HG03378 (cell line): ENCODE measurements around the gene RNF13.
"Not testable (repeated sequence)": the region's sequence is repeated elsewhere in the genome, so short reads cannot be mapped to it uniquely, and the experiment has no call there.

Experiments
- ATAC-seq: cut with Tn5 transposase; IDR thresholded peaks from one replicate; pipeline ENCODE4 v1.9.1; 2021; ENCODE audit warnings: mild to moderate bottlenecking, moderate library complexity; ENCODE audit not compliant: unreplicated experiment

The RNF13 gene

DNA sequence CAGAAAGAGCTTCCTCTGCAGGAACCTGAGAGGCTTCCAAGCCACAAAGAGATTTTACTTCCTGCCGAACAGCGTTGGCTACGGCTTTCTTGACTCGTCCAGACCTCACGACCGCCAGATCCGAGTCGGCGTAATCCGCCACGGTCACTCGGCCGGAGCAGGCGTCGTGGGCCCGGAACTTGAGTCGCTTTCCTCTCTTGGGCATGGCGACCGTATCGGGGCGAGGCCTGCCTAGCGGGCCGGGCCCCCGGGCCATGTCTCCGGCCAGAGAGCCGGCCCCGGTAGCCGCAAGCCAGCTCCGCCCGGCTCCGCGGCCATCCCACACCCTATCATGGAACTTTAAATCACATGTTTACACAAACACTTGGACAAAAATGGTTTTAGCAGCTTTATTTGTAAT is 170.0 kb downstream of the RNF13 start:
- ATAC-seq = not testable (repeated sequence)

DNA sequence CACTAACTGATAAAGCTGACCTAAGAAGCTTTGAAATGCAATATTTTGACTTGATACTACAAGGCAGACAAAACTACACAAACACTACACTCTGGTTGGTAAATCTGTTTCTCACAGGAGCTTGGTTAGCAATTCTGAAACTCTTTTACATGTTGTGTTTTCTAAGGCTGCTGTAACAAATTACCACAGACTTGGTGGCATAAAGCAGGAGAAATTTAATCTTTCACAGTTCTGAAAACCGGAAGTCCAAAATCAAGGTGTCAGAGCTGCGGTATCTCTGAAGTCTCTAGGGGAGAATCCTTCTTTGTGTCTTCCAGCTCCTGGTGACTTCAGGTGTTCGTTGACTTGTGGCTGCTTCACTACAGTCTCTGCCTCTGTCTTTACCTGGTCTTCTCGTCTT is 170.6 kb downstream of the RNF13 start:
- ATAC-seq = no peak

DNA sequence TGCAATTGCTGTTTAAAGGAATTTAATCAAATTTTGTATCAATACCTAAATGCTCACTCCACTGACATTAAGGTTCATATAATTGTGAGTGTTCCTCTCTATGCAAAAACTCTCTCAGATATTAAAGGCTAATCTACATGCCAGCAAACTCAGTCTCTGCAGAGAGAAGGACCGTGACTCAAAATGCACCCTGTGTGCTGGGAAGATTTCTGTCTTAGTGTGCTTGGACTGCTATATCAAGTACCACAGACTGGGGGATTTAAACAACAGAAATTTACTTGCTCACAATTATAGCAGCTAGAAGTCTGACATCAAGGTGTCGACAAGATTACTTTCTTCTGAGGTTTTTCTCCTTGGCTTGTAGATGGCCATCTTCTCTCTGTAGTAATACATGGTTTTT is 176.3 kb downstream of the RNF13 start:
- no peak for ATAC-seq

DNA sequence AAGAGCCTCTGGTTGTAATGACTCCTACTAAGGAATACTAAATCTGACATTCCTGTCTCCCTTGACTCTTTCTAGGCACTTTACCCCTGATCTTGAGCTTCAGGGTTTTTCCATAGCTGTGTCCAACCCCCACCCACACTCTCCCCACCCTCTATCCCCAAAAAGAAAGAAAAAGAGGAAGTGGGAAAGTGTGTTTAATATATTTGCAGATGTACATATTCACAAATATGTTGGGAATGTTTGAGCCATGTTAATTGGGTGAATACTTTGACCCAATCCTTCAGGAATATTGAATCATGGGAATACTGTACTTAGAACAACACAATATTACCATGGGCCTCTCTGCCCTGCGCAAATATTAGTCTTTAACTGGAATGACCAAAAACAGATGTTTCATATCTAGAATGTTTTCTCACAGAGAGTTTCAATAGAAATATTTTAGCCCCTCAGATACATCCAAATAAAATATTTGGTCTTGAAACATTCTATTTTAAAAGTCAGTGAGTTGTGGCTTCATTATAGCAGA is 177.5 kb downstream of the RNF13 start:
- ATAC-seq = no peak

DNA sequence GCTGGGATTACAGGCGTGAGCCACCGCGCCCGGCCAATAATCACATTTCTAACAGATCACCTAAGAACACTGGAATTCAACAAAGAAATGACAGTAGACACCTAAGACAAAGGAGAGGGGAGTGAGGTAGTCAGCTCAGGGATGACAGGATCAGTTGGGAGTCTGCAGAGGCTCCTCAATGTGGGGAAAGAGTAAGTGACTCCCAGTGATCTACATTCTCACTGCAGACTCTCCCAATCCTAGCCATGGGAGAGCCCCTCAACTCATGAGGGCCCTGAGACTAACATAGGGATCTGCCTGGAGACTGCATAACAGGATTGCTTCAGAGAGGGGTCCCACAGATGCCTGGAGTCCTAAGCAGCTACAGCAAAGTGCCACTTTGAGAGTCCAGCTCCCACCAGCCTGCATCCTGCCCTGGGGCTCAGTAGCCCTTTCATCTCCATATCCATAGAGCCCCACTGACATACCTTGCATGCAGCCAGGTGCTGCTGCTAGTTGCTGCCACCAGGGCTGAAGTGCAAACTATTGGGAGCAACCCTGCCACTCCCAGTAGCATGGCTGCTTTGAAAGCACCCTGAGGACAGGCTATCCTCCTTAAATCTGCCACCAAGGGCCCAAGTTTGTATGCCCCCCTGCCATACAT is 179.5 kb downstream of the RNF13 start:
- no peak for ATAC-seq

DNA sequence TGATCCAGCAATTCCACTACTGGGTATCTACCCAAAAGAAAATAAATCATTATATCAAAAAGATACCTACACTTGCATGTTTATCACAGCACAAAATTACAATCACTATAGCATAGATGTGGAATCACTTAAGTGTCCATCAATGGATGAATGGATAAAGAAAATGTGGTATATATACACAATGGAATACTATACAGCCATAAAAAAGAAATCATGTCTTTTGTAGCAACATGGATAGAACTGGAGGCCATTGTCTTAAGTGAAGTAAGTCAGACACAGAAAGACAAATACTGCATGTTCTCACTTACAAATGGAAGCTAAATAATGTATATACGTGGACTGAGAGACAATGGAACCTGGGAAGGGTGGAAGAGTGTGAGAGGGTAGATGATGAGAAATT is 185.9 kb downstream of the RNF13 start:
- ATAC-seq = no peak

DNA sequence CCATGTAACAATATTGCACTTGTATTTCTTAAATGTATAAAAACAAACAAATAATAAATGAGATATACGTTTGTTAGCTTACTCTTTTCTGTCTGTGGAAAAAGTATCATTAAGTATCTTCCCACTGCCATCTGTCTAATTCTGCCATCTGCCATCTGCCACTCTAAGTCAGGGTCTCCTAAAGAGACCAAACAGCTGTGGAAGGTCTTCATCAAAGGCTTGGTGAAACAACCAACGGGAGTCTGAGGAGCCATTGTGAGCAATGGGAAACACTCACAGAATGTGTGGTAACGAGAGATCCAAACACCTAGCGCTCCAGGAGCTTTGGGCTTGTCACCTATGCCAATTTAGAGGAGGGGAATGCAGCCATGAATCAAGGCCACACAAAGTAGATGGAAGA is 186.4 kb downstream of the RNF13 start:
- no peak for ATAC-seq

DNA sequence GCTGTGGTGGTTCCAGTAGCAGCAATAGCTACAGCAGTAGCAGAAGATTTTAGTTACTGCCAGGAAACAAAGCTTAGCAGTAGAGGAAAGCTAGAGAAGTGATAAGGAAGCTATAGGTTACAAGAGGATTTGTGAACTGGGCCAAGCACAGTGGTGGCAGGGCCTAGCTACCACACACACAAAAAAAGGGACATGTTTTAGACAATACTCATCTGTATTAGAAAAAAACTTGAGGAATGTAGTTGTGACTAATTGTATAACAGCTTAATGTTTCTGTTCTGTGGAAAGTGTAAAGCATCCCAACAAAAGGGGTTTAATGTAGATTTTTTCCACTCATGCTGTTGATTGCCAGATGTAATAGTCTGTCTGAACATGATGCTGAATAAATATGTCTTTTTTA is 187.6 kb downstream of the RNF13 start:
- ATAC-seq = no peak

DNA sequence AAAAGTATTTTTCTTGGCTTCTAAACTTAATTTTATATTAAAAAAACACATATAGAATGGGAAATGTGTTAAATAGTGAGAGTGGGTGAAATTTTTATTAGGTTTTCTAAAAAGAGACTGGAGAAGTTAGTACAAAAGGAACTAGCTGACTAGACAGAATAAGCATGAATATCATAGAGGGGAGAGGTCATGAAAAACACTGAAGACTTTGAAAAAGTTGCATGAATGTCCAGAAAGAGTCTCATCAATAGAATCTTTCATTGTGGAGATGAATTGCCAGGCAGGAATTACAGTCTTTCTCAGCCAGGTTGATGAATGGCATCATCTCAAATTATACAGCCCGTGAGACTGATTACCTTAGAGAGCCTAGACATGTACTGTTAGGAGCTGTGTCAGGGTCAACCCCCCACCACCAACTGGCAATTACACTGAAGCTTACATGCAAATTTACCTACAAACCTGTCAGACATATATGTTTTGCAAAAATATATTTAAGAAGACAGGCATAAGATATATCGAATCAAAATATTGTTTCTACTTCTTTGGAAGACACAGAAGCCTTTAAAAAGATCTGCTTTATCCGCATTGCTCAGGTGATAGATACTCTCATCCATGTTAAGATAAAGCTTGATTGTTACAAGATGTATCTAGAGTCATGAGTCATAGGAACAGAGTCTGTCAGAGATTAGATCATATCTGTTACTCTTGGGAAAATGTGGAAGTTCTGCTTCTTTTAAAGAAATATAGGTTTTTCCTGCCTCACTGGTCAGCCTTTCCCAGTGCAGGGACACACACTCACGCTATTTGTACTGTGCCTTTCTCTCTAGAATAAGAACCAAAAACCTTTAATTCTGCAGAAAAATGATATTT is 192.5 kb downstream of the RNF13 start:
- ATAC-seq = no peak

DNA sequence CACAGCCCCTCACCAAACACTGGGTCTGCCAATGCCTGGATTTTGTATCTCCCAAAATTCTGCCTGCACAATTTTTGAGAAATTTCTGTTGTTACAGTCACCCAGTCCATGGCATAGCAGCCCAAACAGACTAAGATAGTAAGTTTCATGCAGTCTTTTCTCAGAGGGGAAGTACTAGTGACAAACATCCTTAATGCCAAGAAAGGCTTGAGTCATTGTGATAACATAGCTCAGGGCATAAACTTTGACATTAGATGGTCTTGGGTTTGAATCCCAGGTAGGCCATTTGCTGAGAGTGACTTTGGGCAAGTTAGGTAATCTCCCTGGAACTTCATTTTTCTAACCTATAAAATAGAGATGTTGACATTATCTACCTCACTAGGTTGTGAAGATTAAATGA is 193.8 kb downstream of the RNF13 start:
- ATAC-seq = no peak
